Subcutaneous adipose tissue (tissue), 4 donors: ENCODE results near the gene CSNK1A1. TPM values are rescaled to one million over a fixed set of nuclear protein-coding genes. Genes with fewer than 3 reads are reported as not detected.

Experiments
- total RNA-seq, 4 donors: library from RNA; depleted of rRNA; stranded (reverse); fragments of >200 nt; gene quantifications; one replicate each; pipeline ENCODE4 v1.1.0, GENCODE V29; 2016
- TF ChIP-seq, protein P1 (sequence below): fragments of 450-650 bp; IDR thresholded peaks from one replicate; pipeline ENCODE4 v1.5.1; 2016; ENCODE audit warnings: low read depth, mild to moderate bottlenecking, control low read depth, antibody characterized with exemption, moderate library complexity

Gene CSNK1A1
- total RNA-seq, 4 donors from 2014 or later, result 149 to 210 (median 162) TPM

DNA sequence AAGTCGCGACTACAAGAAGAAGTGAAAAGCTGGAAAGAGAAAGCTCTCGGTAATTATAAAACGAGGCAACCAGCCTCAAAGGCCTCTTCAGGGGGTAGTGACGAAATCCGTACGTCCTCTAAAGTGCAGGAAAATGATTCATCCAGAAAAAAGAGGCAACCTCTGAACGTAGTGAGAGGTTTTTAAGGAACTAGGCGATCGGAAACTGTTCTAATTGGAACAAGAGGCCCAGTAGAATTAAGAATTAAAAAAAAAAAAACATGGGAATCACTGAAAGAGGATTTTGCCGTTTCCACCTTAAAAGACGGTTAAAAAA lies 1.0 kb downstream of the CSNK1A1 start:
- TF ChIP-seq, protein P1, sequence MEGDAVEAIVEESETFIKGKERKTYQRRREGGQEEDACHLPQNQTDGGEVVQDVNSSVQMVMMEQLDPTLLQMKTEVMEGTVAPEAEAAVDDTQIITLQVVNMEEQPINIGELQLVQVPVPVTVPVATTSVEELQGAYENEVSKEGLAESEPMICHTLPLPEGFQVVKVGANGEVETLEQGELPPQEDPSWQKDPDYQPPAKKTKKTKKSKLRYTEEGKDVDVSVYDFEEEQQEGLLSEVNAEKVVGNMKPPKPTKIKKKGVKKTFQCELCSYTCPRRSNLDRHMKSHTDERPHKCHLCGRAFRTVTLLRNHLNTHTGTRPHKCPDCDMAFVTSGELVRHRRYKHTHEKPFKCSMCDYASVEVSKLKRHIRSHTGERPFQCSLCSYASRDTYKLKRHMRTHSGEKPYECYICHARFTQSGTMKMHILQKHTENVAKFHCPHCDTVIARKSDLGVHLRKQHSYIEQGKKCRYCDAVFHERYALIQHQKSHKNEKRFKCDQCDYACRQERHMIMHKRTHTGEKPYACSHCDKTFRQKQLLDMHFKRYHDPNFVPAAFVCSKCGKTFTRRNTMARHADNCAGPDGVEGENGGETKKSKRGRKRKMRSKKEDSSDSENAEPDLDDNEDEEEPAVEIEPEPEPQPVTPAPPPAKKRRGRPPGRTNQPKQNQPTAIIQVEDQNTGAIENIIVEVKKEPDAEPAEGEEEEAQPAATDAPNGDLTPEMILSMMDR, result no peak

- TF ChIP-seq, protein P1, result no peak
Observed at GRCh38 chr5:149549461-149550267, 1.6 kb downstream of the CSNK1A1 start.

DNA sequence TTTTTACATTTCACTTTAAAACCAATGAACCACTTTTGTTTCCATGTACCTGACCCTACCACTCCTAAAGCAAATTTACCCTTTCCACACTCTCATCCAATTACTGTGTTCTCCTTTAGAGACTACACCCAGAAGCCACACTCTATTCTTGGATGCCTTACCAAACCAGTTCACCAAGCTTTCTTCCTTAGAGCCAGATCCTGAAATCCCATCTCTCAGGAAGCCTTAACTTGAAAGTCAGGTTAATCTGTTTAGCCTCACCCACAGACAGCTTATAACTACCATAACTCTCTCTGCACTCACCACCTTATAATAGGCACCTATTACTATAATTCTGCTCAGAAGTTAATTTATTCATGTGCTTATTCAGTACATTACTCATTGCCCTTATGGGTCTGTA lies 4.3 kb downstream of the CSNK1A1 start:
- TF ChIP-seq, protein P1, result no peak

- TF ChIP-seq, protein P1, result no peak
Observed at GRCh38 chr5:149545327-149545726, 5.9 kb downstream of the CSNK1A1 start.

DNA sequence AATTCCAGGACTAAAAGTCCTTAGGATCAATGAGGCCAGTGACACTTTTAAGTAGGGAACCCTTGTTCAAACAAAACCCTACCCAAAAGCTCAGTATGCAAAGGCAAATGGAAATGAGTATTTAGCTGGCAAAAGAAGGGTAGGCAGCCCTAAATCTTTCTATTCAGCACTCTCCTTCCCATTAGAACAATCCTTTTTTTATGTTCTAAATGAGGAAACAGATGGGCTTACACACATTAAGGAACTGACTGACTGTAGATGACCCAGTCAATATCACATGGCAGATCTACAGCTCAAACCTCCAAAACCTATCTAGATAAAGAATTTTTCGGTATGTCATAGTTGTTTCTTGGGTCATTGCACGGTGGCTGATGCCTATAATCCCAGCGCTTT lies 7.2 kb downstream of the CSNK1A1 start:
- TF ChIP-seq, protein P1, result no peak

DNA sequence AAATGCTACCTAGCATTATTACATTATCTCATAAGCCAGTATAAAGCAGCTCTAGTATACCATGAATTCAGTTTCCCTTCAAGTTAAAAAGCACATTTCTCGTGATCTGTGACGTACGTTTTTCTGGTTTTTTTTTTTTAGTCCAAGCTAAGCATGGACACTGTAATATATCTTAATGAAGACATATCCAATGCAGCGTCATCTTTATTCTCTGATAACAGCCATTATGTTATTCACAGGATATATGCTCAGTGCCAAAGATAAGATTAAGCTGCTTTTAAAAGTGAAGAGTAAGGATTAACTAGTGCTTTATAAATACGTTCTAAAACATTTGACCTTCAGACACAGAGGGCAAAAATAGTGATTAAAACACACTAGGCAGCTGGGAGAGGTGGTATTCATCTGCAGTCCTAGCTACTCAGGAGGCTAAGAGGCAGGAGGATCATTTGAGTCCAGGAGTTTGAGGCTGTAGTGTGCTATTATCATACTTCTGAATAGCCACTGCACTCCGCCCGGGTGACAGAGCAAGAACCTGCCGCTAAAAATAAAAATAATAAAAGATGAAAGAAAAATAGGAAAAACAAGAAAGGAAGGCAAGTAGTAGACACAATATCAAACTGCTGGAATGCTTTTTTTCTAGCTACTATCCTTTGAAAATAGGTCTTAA lies 7.7 kb downstream of the CSNK1A1 start:
- TF ChIP-seq, protein P1, result no peak

DNA sequence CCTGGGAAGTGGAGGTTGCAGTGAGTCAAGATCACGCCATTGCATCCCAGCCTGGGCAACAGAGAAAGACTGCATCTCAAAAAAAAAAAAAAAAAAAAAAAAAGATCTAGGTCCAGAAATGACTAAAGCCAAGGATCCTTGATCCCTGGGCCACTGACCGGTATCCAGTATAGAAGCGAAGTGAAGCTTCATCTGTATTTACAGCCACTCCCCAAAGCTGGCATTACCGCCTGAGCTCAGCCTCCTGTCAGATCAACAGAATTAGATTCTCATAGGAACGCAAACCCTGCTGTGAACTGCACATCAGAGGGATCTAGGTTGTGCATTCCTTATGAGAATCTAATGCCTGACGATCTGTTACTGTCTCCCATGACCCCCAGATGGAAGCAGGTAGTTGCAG lies 9.3 kb downstream of the CSNK1A1 start:
- TF ChIP-seq, protein P1, result no peak
